Small intestine (tissue), 7 donors: ENCODE data around the gene ZNF280D. TPM values are rescaled to one million over a fixed set of nuclear protein-coding genes. Genes with fewer than 3 reads are reported as not detected.

Experiments
- DNase-seq, 2 donors: peaks; one replicate each; pipeline versions ENCODE4 v3.0.0 to v3.0.0-alpha.2; 2013
- FAIRE-seq: peaks from 2 replicates; lab custom pipeline; 2012; peaks lifted over from hg19 to GRCh38; lab: Jason Lieb, UNC
- H3K27ac ChIP-seq, 3 donors: one replicate each; pipeline ENCODE4 v1.5.1; 2013; ENCODE audit warnings: low read length in 2 of 3, mild to moderate bottlenecking in 2 of 3, control low read depth in 1 of 3, inconsistent platforms in 1 of 3, low read depth in 1 of 3, moderate library complexity in 1 of 3
- H3K27me3 ChIP-seq, 3 donors: one replicate each; pipeline ENCODE4 v1.6.1; 2013; ENCODE audit warnings: low read length in 3 of 3, inconsistent platforms in 1 of 3; ENCODE audit not compliant: control insufficient read depth in 3 of 3, insufficient read depth in 3 of 3
- H3K36me3 ChIP-seq, 3 donors: one replicate each; pipeline ENCODE4 v1.6.1; 2013; ENCODE audit warnings: low read length in 3 of 3, inconsistent platforms in 1 of 3, low read depth in 1 of 3, mild to moderate bottlenecking in 1 of 3, moderate library complexity in 1 of 3; ENCODE audit not compliant: control insufficient read depth in 3 of 3, insufficient read depth in 2 of 3
- H3K4me1 ChIP-seq, 3 donors: one replicate each; pipeline ENCODE4 v1.6.1; 2013; ENCODE audit warnings: low read length in 2 of 3, inconsistent platforms in 1 of 3, low read depth in 1 of 3, mild to moderate bottlenecking in 1 of 3, moderate library complexity in 1 of 3; ENCODE audit not compliant: control insufficient read depth in 3 of 3, insufficient read depth in 2 of 3
- H3K4me3 ChIP-seq, 3 donors: one replicate each; pipeline ENCODE4 v1.5.1; 2013; ENCODE audit warnings: low read length in 3 of 3, control low read depth in 1 of 3, inconsistent platforms in 1 of 3, low read depth in 1 of 3, mild to moderate bottlenecking in 1 of 3, moderate library complexity in 1 of 3
- H3K9me3 ChIP-seq, 2 donors: one replicate each; pipeline ENCODE4 v1.6.1; 2013; ENCODE audit warnings: low read depth in 1 of 2, low read length in 1 of 2; ENCODE audit not compliant: control insufficient read depth in 2 of 2, insufficient read depth in 1 of 2
- WGBS, 3 donors: extraction: QIAGEN DNeasy Blood & Tissue Kit; methylation state at CpG; one replicate each; pipeline ENCODE4 v1.1.7; 2013; 5-methylcytosine and 5-hydroxymethylcytosine counted together
- polyA plus RNA-seq, 4 donors: library from polyadenylated mRNA; stranded (reverse) in 3 of 4; unstranded in 1 of 4; fragments of 200-250 nt in 3 of 4; fragments of 120-200 nt in 1 of 4; gene quantifications; one replicate each; pipeline versions ENCODE4 v1.2.1 to v1.2.3, GENCODE V29; 2013
- donor health status: healthy with polysubstance abuse.
- donor health status: control.
- donor health status: control.
- donor health status: Bipolar disorder and iron deficiency.
- donor health status: healthy.

Gene ZNF280D
- polyA plus RNA-seq, 4 donors: 6.8 to 44.4 (median 11.0) TPM

DNA sequence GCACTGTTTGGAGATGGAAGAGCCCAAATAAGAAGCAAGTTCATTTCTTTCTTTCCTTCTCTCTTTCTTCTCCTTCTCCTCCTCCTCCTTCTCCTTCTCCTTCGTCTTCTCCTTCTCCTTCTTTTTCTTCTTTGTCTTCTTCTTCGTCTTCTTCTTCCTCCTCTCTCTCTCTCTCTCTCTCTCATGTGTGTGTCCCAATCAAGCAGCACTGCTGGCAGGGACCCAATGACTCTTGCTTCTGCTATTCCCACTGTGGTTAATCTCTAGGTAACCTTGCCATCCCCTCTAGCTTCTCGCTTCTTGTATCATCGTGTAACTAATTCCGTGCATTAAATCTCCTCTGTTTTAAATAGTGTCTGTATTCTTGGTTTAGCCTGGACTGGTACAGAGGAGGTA lies 26.1 kb upstream of the ZNF280D start:
- no peaks in the 10 kb centered on the region for H3K36me3 ChIP-seq

DNA sequence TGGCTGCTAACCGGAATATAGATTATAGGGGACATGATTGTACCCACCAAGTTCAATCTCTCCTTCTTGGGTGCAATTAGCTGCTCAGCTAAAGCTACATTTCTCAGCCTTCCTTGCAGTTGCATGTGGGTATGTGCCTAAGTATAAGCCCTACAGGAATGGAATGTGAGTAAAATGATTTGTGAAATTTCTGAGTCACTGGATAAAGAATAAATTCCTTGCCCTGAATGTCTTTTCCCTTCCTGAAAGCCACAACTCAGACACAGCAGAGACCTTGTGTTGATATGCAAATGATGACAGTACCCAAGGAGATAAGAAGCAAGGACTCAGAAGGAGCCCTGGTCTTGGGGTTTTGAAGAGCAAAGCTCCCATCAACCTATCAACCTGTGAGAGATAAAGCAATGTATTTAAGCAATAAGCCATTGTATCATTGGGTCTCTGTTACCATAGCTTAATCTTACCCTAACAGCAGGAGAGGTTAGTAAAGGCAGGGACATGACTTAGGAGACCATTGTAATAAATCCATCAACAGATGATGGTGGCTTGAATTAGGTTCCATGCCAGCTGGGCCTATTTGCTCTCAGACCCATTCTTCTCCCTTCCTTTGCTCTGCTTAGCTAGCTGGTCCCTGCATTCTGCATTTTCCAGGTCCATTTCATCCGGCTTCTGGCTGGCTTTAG lies 25.6 kb upstream of the ZNF280D start:
- no peaks in the 10 kb centered on the region for H3K9me3 ChIP-seq
- FAIRE-seq: no peak

More for the DNA sequence above, 26.1 kb upstream of the ZNF280D start:
- no peak for FAIRE-seq
- 81 to 89% (median 87%) methylated on average over 4 to 5 of the region's 5 CpGs for WGBS, 3 donors
- Histone ChIP-seq H3K9me3 (no peaks in the 10 kb centered on the region), H3K27ac (no peak overlapping the region), H3K4me1 (no peaks in the 10 kb centered on the region), H3K27me3 (no peaks in the 10 kb centered on the region), H3K4me3 (no peak overlapping the region)
- DNase-seq: no peak

DNA sequence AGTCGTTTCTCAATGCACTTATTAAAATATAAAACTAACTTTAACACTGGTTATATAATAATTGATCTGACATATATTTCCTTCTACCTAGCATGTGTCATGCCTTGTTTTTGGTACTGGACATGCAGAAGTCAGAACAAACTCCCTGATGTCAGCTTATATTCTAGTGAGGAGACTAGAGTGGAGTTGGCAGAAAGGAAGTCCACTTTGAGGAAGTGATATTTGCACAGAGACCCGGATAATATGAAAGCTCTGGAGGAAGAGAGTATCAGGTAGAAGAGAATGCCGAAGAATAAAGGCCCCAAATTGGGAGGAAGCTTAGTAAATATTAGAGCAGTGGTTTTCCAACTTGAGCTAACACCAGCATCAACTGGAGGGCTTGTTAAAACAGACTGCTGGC lies 24.6 kb upstream of the ZNF280D start:
- 78 to 83% (median 83%) methylated on average over 3 of the region's 3 CpGs for WGBS, 3 donors
- FAIRE-seq: no peak
- no peak for DNase-seq
- no peaks in the 10 kb centered on the region for H3K9me3 ChIP-seq
- H3K27me3 ChIP-seq: no peaks in the 10 kb centered on the region
- H3K4me3 ChIP-seq: no peak overlapping the region
- no peaks in the 10 kb centered on the region for H3K36me3 ChIP-seq
- no peaks in the 10 kb centered on the region for H3K4me1 ChIP-seq
- H3K27ac ChIP-seq: no peak overlapping the region

More for the DNA sequence above, 25.6 kb upstream of the ZNF280D start:
- Histone ChIP-seq H3K27ac (no peak overlapping the region), H3K4me3 (no peak overlapping the region), H3K27me3 (no peaks in the 10 kb centered on the region), H3K36me3 (no peaks in the 10 kb centered on the region), H3K4me1 (no peaks in the 10 kb centered on the region)
- 88 to 97% (median 94%) methylated on average over 2 of the region's 2 CpGs for WGBS, 3 donors
- no peak for DNase-seq

DNA sequence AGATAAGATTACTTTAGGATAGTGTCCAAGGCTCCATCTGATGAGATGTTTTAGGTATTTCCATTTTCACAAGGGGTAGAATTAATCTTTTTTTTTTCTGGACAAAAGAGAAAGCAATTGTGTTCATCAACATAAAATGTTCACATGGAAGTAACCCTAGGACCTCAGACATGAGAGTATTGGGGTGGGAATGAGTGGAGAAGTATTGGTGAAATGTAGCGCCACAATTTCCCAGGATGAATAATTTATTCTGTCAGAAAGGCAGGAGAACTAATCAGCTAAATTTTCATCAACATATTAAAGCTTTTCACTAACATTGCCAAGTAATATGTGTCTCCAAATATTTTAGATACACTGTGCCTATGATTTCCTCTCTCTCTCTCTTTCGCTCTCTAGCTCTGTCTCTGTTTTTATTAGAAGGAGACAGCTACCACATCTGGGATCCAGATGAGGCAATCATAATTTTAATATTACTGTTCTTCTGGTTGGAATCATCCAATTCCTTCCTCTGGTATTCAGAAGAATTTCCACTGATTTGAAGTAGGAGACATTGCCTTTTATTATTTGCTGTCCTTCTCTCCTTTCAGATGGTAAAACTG lies 21.6 kb upstream of the ZNF280D start:
- no peaks in the 10 kb centered on the region for H3K27me3 ChIP-seq
- no peak for DNase-seq
- 73 to 95% (median 90%) methylated on average over 2 of the region's 2 CpGs for WGBS, 3 donors
- no peak overlapping the region for H3K4me3 ChIP-seq
- no peaks in the 10 kb centered on the region for H3K4me1 ChIP-seq
- FAIRE-seq: no peak
- no peaks in the 10 kb centered on the region for H3K36me3 ChIP-seq
- no peaks in the 10 kb centered on the region for H3K9me3 ChIP-seq
- H3K27ac ChIP-seq: no peak overlapping the region

DNA sequence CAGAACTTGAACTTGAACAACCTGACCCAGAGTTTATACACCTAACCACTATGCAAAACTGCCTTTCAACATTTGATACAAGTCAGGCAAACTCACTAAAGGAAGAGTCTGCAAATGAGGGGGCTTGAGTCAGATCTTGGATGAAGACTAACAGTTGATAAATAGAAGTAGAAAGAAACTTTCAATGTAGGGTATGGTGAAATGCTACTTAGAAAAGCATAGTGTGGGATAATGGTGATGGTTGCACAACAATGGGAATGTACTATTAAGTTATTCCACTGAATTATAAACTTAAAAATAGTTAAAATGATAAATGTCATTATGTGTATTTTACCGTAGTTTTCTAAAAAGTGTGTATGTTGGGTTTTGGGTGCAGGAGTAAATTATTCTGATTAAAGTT lies 19.7 kb upstream of the ZNF280D start:
- 96 to 100% (median 98%) methylated on average over 1 of the region's 1 CpG for WGBS, 3 donors
- H3K4me1 ChIP-seq: no peaks in the 10 kb centered on the region
- no peak overlapping the region for H3K27ac ChIP-seq
- no peak overlapping the region for H3K4me3 ChIP-seq
- DNase-seq: no peak
- FAIRE-seq: no peak
- H3K36me3 ChIP-seq: no peaks in the 10 kb centered on the region
- H3K9me3 ChIP-seq: no peaks in the 10 kb centered on the region
- H3K27me3 ChIP-seq: no peaks in the 10 kb centered on the region

DNA sequence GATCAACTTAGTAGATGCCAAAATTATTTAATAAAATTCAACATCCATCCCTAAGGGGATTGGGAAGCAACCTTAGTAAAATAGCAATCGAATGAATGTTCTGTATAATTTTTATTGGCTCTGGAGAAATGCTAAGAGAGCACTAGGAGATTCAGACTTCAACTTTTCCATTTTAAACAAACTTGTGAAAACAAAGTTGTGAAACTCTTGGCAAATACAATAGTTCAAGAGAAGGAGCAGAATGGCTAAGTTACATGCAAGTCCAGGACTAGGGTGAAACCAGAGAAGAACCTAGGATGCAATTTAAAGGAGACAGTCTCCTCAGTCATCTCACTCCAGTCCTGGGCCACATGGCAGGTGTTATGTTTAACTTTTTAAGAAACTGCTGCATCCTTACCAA lies 16.7 kb upstream of the ZNF280D start:
- no peaks in the 10 kb centered on the region for H3K9me3 ChIP-seq
- H3K27ac ChIP-seq: no peak overlapping the region
- H3K36me3 ChIP-seq: no peaks in the 10 kb centered on the region
- FAIRE-seq: no peak
- WGBS, 3 donors: 79 to 92% (median 89%) methylated on average over 1 of the region's 1 CpG
- H3K4me3 ChIP-seq: no peak overlapping the region
- H3K4me1 ChIP-seq: no peaks in the 10 kb centered on the region
- H3K27me3 ChIP-seq: no peaks in the 10 kb centered on the region
- DNase-seq: no peak

DNA sequence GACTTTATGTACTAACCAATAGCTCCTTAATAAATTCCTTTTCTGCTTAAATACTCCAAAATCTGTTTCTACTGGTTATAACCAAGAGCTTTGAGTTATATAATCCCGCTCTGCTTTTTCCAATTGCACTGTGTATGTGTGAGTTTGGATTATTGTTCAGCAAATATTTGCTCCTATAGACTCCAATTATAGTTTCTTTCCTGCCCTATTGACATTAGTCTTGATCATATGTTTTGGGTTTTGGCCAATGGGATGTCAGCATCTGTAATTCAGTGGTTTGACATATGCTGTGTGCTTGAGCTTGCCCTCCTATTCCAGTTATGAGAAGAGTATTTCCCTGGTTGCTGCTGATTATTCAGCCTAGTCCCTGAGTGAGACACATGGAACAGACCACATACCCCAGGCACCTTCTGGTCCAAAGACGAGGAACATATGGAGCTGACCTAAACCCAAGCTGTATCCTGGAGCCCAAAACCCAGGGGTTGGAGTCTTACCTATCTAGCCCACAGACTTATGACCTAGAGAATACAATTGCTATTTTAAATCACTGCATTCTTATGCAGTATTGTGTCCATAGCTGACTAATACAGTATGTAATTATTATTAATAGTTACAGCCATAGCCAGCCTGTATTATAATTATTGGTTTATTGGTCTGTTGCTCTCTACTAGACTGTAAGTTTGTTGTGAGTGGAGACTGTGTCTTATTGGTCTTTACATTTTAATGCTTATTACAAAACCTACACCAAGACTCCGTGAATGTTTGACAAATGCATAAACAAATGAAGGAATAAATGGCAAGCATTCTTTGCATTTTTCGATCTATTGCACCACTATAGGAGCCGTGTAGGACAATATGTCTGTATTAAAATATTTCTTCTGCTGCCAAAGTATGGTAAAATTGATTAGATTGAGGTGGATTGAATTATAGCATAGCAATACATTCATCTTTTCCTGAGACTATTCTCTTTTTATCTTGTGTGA lies 11.7 kb upstream of the ZNF280D start:
- FAIRE-seq: no peak

GRCh38 chr15:56741541-56741940 lies 8.2 kb upstream of the ZNF280D start:
- Histone ChIP-seq H3K27me3 (no peaks in the 10 kb centered on the region), H3K4me1 (peaks cover 0 to 5% (median 0%) of the 10 kb centered on the region in 3 donors), H3K36me3 (no peaks in the 10 kb centered on the region), H3K27ac (no peak overlapping the region), H3K9me3 (no peaks in the 10 kb centered on the region), H3K4me3 (no peak overlapping the region)
- no peak for FAIRE-seq
- 69 to 83% (median 73%) methylated on average over 2 of the region's 2 CpGs for WGBS, 3 donors
- DNase-seq: no peak

More for the DNA sequence above, 11.7 kb upstream of the ZNF280D start:
- no peaks in the 10 kb centered on the region for H3K27me3 ChIP-seq
- H3K4me1 ChIP-seq: no peaks in the 10 kb centered on the region
- H3K36me3 ChIP-seq: no peaks in the 10 kb centered on the region
- H3K27ac ChIP-seq: no peak overlapping the region
- no peaks in the 10 kb centered on the region for H3K9me3 ChIP-seq
- peak in 1 of 2 donors; percentile 12 for DNase-seq
- H3K4me3 ChIP-seq: no peak overlapping the region
- 81 to 91% (median 90%) methylated on average over 5 of the region's 5 CpGs for WGBS, 3 donors
